ENCODE results near the gene GTF2I. TPM values are rescaled to one million over a fixed set of nuclear protein-coding genes. Genes with fewer than 3 reads are reported as not detected.

Gene GTF2I
- total RNA-seq: 69.6 and 93.4 TPM in 2 replicates

DNA sequence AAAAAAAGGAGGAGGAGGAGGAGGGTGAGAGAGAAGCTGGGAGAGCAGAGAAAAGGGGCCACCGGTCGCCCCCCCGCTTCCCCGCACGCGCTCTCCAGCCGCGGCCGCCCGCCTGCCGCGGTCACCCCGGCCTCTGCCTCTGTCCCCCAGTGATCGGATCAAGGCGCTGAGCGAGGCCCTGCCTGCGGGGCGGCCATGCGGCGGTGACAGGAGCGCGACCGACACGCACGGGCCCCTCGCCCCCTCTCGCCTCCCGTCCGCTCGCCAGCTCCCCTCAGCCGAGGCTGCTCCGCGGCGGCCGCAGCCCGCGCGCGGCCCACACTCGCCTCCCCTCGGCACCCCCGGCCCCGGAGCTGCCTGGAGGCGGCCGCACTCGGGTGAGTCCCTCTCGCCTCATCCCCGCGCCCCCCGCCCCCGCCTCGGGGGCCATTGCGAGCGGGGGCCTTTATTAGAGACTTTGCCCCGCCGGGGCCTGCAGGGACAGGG, at the start of gene GTF2I:
Gene GTF2I (plus strand): TSS at position 27 of the 486 bp plus-strand sequence. CDS start 31,411 bp downstream, outside the sequence.

GRCh38 chr7:74773760-74774750, 116.5 kb downstream of the GTF2I start, which contains the start of gene NCF1:
NCF1 (plus strand) TSS chr7:74774011; CDS start chr7:74774032, 21 bp downstream.

Other genes starting within 250 kb of the GTF2I start
- 3.8 and 4.4 TPM in 2 replicates for gene GTF2IRD1, start 203.8 kb upstream of the GTF2I start, total RNA-seq
- gene NCF1, start 116.3 kb downstream of the GTF2I start, total RNA-seq: not detected in 2 replicates
- 4.8 and 6.4 TPM in 2 replicates for gene GTF2IRD2, start 193.9 kb downstream of the GTF2I start, total RNA-seq